Bronchial epithelial cell (primary cell): Measurements from ENCODE around the gene FBXO48. TPM values are rescaled to one million over a fixed set of nuclear protein-coding genes. Genes with fewer than 3 reads are reported as not detected.

Experiments
- DNase-seq: peaks from one replicate; pipeline ENCODE4 v3.0.0-alpha.2; 2010; ENCODE audit warnings: low read depth
- FAIRE-seq: peaks from 2 replicates; lab custom pipeline; 2011; peaks lifted over from hg19 to GRCh38; lab: Jason Lieb, UNC
- H3K27me3 ChIP-seq: 2 replicates; pipeline ENCODE4 v1.5.1; 2011; ENCODE audit warnings: low read length; ENCODE audit not compliant: control insufficient read depth, insufficient read depth
- H3K36me3 ChIP-seq: 2 replicates; pipeline ENCODE4 v1.5.1; 2011; ENCODE audit warnings: low read length; ENCODE audit not compliant: control insufficient read depth, insufficient read depth
- H3K4me3 ChIP-seq: 2 replicates; pipeline ENCODE4 v1.5.1; 2011; ENCODE audit warnings: mild to moderate bottlenecking, low read depth, low read length, control low read depth
- CTCF ChIP-seq: IDR thresholded peaks from 2 replicates; pipeline ENCODE4 v1.5.1; 2011; ENCODE audit warnings: mild to moderate bottlenecking, moderate library complexity, low read length, control low read depth, inconsistent platforms; ENCODE audit not compliant: insufficient read depth, severe bottlenecking
- total RNA-seq: library from RNA; depleted of rRNA; stranded (reverse); fragments of >200 nt; gene quantifications from 2 replicates; pipeline ENCODE4 v1.2.1, GENCODE V29; 2014

Gene FBXO48
- total RNA-seq, 1 donor from 2014 or later: 0.26 TPM

GRCh38 chr2:68418419-68418818, 48.7 kb downstream of the FBXO48 start:
- no peak for FAIRE-seq

GRCh38 chr2:68417926-68418325, 49.2 kb downstream of the FBXO48 start:
- DNase-seq (no peak), FAIRE-seq (no peak)
- Histone ChIP-seq H3K4me3 (no peak overlapping the region), H3K27me3 (no peaks in the 10 kb centered on the region), H3K36me3 (no peaks in the 10 kb centered on the region)
- no peak for TF ChIP-seq CTCF

More at GRCh38 chr2:68418419-68418818, 48.7 kb downstream of the FBXO48 start:
- no peak for DNase-seq
- no peaks in the 10 kb centered on the region for H3K36me3 ChIP-seq
- H3K27me3 ChIP-seq: no peaks in the 10 kb centered on the region
- no peak overlapping the region for H3K4me3 ChIP-seq
- no peak for TF ChIP-seq CTCF

GRCh38 chr2:68416081-68416675, 50.9 kb downstream of the FBXO48 start:
- no peak for FAIRE-seq
- DNase-seq: peak; percentile 15
- Histone ChIP-seq H3K27me3 (no peaks in the 10 kb centered on the region), H3K4me3 (no peak overlapping the region), H3K36me3 (no peaks in the 10 kb centered on the region)
- TF ChIP-seq CTCF: no peak

GRCh38 chr2:68415521-68415920, 51.6 kb downstream of the FBXO48 start:
- TF ChIP-seq CTCF: no peak
- FAIRE-seq: no peak

GRCh38 chr2:68414876-68415275, 52.2 kb downstream of the FBXO48 start:
- DNase-seq (no peak), FAIRE-seq (no peak)
- Histone ChIP-seq H3K36me3 (no peaks in the 10 kb centered on the region), H3K27me3 (no peaks in the 10 kb centered on the region), H3K4me3 (no peak overlapping the region)
- no peak for TF ChIP-seq CTCF

More at GRCh38 chr2:68415521-68415920, 51.6 kb downstream of the FBXO48 start:
- DNase-seq: no peak
- Histone ChIP-seq H3K4me3 (no peak overlapping the region), H3K36me3 (no peaks in the 10 kb centered on the region), H3K27me3 (no peaks in the 10 kb centered on the region)

GRCh38 chr2:68414452-68414851, 52.6 kb downstream of the FBXO48 start:
- DNase-seq (no peak), FAIRE-seq (no peak)
- Histone ChIP-seq H3K27me3 (no peaks in the 10 kb centered on the region), H3K4me3 (no peak overlapping the region), H3K36me3 (no peaks in the 10 kb centered on the region)
- TF ChIP-seq CTCF: no peak
